Stimulated activated CD8-positive, alpha-beta memory T cell treated with anti-CD3 and anti-CD28 coated beads, Interleukin-4, amount 100 ng/mL, for 24 hours (primary cell): Measurements from ENCODE around the gene DCAF8.
A peak's percentile ranks its signal among the peaks of the same experiment; 100 is the strongest.

Experiments used
- DNase-seq: peaks from one replicate; pipeline ENCODE4 v3.0.0-alpha.2; 2020; ENCODE audit warnings: low read depth

The DCAF8 gene

DNA sequence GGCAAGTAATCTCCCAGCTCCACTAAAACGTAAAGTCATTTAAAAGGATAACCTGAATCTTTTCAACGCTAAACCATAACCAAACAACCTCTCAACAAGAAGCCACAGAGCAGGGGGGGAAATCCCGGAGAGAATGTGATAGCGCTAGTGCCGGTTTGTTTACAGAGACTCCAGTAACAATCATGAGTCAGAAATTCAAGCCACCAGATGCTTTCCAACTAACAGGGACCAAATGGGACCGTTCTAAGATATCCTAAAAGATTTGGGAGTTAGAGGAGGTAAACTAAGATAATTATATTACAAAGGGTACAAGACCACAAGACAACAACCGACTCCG is 825 bp downstream of the DCAF8 start:
- DNase-seq, result peak; percentile 53

- DNase-seq, result no peak
Observed at GRCh38 chr1:160260406-160261382, 1.7 kb downstream of the DCAF8 start.

DNA sequence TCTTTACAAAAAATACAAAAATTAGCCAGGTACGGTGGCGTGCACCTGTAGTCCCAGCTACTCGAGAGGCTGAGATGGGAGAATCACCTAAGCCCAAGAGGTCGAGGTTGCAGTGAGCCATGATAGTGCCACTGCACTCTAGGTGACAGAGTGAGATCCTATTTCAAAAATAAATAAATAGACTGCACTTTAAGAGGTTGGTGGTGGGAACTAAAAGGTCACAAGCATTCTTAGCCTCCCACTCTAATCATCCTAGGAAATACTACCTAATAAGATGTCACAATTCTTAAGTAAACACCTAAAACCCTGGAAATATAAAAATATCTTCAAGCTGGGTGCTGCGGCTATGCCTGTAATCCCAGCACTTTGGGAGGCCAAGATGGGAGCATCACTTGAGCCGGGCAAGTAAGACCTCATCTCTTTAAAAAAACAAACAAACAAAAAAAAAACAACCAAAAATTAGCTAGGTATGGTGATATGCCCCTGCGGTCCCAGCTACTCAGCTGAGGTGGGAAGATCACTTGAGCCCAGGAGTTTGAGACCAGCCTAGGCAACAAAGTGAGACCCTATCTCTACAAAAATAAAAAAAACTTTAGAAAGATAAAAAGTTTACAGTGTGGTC is 4.1 kb downstream of the DCAF8 start:
- no peak for DNase-seq

DNA sequence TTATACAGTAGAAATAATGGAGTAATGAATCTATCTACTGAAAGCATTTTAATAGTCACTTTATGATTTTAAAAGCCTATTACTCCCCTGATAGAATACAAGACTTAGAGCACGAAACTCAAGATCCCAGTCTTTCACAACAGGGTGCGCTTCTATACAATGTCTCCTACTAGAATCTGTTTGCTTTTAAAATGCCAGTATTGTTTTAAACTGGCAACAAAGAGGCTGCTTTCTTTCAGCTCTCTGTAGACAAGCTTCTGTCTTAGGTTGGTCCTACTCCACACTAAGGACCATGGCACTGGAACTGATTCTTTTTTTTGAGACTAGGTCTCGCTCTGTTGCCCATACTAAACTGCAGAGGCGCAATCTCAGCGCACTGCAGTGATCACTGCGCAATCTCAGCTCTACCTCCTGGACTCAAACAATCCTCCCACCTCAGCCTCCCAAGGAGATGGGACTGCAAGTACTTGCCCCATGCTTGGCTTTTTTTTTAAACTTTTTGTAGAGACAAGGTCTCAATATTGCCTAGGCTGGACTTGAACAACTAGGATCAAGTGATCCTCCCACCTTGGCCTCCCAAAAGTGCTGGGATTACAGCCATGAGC is 4.8 kb downstream of the DCAF8 start:
- DNase-seq, result no peak

- DNase-seq, result no peak
Observed at GRCh38 chr1:160256396-160257046, 5.8 kb downstream of the DCAF8 start.

DNA sequence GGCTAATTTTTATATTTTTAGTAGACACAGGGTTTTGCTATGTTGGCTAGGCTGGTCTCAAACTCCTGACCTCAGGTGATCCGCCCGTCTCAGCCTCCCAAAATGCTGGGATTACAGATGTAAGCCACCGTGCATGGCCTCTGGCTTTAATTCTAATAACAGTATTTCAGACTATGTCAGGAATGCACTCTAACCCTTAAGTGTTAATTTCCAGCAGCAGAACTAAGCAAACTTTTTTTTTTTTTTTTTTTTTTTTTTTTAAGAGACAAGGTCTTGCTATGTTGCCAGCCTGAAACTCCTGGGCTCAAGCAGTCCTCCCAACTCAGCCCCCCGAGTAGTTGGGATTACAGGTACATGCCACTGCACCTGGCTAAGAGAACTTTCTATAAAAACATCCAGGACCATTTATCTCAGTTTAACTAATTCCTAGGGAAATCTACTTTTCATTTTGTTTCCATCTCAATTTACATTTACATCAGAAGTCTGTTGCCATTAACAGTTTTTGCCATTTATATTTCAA is 6.5 kb downstream of the DCAF8 start:
- DNase-seq, result no peak

DNA sequence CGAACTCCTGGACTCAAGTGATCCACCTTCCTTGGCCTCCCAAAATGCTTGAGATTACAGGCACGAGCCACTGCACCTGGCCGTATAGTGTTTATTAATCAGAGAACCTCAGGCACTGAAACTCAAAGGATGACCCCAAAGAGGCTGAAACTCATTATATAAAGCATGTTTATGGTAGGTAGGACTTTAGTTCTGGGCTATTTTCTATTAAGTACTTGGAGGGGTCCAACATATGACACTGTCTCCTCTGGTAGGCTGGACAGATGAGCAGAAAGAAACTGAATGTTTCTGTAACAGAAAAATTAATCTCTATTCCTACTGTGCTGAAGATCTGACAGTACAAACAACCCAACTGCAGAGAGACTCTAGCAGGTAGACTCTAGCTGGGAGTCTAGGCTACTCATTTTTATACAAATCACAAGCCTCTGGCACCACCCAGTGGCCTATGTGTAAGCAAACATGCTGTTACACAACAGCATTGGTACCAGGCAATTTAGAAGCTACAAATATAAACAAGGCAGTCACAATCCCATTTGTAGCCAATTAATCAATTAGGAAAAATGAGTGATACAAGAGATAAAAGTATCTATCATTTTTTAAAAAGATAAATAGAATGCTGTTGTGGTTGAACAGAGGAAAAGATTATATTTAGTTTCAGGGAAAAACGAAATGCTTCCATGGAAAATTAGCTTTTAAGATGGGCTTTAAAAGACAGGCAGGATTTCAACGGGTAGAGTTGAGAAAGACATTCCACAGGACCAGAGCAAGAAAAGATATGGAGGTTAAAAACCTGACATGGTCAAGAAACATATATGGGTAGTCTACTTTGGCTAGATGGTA is 10.4 kb downstream of the DCAF8 start:
- DNase-seq, result no peak

DNA sequence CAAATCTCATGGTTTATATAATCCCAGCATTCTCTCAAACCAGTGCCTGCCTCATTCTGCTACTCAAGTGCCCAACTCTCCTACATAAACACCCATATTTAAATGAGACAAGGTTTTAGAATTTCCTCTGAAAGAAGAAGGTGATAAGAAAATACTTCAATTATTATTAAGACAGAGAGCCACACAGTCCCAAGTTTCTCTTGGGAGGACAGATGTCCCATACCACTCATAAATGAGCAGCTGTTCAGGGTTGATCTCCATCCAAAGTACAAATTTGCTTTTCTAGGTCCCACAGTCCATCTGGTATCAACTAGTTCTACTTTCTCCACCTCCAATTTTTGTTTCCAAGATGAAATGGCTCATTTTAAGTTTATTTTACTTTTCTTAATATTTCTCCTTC is 11.3 kb downstream of the DCAF8 start:
- no peak for DNase-seq

DNA sequence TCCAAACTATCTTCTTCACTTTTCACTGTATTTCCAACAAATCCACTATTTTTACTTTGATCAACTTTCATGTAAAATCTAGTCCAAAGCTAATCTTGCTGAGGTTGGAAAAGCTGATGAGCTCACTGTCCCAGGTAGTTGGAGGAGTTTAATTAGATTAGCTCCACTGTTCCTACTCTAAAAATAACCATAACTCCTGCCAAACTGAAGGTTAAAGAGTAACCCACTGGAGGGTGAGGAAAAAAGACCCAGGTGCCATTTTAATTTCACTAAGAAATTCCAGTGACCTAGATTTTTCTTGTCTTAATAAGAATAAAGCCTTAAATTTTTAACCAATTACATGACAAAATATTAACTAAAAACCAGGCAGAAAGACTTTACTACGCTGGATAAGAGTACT is 15.3 kb downstream of the DCAF8 start:
- DNase-seq, result no peak

DNA sequence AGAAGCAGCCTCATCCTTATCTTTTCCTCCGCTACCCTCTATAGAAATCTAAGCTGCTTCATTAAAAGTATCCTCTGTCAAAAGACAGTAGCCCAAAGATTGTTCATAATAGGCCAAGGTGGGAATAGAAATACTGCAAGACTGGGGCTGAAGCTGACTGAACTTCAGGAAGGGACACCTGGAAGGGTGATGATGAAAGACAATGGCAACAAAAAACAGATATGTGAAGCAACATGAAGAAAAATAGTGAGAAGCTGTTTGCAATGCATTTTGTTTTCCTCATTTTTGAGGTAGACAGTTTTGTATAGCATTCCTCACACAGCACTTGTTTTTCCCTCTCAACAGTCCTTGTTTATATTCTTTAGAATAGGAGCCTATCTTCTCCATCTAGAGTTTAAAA is 16.9 kb downstream of the DCAF8 start:
- DNase-seq, result no peak

DNA sequence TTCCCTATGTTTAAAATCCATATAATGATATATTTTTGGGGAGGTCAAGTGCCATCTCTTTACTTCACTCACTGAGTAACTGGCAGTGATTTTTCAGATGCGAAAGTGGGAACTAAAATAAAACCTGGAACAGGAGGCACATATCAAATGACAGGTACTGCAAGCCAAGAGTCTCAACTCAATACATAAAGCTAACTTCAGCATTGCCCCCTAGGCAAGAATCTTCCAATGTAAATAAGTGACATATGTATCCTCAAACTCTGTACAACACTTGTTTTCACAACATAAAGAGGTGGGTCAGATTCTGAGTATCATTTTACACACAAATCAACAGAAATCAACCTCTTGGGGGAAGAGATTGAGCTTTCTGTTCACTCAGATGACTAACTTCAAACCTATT is 18.1 kb downstream of the DCAF8 start:
- no peak for DNase-seq

GRCh38 chr1:160243767-160244166 is 18.6 kb downstream of the DCAF8 start:
- no peak for DNase-seq

DNA sequence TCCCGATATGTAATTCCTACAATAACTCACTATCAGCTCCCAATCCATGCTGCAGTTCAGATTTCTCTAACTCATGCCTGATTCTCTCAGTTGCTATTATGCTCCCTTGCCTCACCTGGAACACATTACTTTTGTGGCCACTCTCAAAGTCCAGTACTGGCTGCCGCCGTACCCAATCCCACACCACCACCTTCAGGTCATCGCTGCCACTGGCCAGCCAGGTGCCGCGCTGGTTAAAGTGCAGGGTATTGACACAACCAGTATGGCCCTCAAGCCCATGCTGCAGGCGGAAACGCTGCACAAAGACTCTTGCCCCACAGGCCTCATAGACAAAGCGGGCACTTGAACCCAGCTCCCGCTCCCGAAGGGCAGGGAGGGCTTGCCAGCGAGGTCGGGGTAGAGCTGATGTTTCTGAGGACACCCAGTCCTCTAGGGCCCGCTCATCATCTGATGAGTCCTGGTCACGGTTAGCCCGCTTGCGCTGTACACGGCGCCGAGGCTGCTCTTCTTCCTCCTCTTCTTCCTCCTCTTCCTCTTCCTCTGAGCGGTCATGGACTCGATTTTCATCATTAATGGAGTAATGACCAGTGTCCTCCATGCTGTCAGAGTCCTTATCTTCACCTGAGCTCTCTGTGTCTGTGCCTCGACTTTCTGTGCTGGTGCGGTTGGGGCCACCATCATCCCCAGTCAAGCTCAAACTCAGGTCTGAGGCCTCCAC is 22.6 kb downstream of the DCAF8 start:
- DNase-seq, result no peak

DNA sequence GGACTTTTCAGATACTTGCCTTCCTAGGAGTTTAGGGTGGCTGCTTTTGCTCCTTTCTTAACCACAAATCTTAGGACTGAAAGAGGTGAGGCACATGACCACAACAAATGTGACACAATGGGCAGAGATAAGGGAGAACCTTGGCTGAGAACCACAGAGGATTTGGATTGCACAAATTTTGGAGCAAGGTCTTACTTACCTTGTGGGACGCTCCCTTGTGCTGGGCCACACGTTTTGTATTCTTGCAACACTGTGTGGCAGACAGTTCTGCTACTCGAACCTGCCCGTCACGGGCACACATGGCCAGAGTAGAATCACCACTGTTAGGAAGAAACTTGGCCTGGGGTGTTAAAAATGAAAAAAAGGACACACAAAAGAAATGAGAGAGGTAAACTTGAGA is 23.9 kb downstream of the DCAF8 start:
- no peak for DNase-seq

GRCh38 chr1:160237558-160237957 is 24.8 kb downstream of the DCAF8 start:
- no peak for DNase-seq

- DNase-seq, result no peak
Observed at GRCh38 chr1:160236806-160237205, 25.5 kb downstream of the DCAF8 start.

GRCh38 chr1:160232911-160233310 is 29.4 kb downstream of the DCAF8 start:
- DNase-seq, result no peak

GRCh38 chr1:160228431-160228830 is 33.9 kb downstream of the DCAF8 start:
- no peak for DNase-seq

DNA sequence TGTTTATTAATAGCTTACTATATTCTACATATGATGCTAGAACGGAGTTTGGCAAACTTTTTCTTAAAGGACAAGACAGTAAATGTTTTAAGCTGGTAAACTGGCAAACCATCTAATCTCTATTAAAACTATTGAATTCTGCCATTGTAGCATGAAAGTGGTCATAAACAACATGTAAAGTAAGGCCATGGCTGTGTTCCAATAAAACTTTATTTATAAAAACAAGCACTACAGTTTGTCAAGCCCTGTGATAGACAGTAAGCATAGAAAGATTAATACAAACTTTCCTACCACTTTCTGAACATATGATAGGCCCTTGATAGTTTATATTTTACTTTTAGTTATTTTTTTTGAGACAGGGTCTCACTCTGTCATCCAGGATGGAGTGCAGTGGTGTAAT is 34.8 kb downstream of the DCAF8 start:
- no peak for DNase-seq

- DNase-seq, result no peak
Observed at GRCh38 chr1:160227034-160227433, 35.3 kb downstream of the DCAF8 start.

- no peak for DNase-seq
Observed at GRCh38 chr1:160226623-160227022, 35.7 kb downstream of the DCAF8 start.
